Hepatocyte (in vitro differentiated cells): ENCODE measurements around the gene MAPK13. TPM values are rescaled to one million over a fixed set of nuclear protein-coding genes. Genes with fewer than 3 reads are reported as not detected.

Experiments
- DNase-seq: peaks from one replicate; pipeline ENCODE4 v3.0.0-alpha.2; 2016; ENCODE audit warnings: low spot score
- H2AFZ ChIP-seq: fragments of 200-600 bp; sonication (generic); 2 replicates; pipeline ENCODE4 v1.6.0; 2016; ENCODE audit warnings: antibody characterized with exemption, mild to moderate bottlenecking
- H3K27ac ChIP-seq: fragments of 200-600 bp; sonication (generic); 2 replicates; pipeline ENCODE4 v1.5.1; 2016; ENCODE audit warnings: mild to moderate bottlenecking
- H3K27me3 ChIP-seq: fragments of 200-600 bp; sonication (generic); 2 replicates; pipeline ENCODE4 v1.6.1; 2016
- H3K36me3 ChIP-seq: fragments of 200-600 bp; sonication (generic); replicated peaks from 2 replicates; pipeline ENCODE4 v1.5.1; 2016; ENCODE audit warnings: low read depth; ENCODE audit not compliant: insufficient read depth
- H3K4me1 ChIP-seq: fragments of 200-600 bp; sonication (generic); 2 replicates; pipeline ENCODE4 v1.5.1; 2016; ENCODE audit warnings: mild to moderate bottlenecking, moderate library complexity; ENCODE audit not compliant: insufficient read depth
- H3K4me2 ChIP-seq: fragments of 200-600 bp; sonication (generic); 2 replicates; pipeline ENCODE4 v1.6.0; 2016
- H3K4me3 ChIP-seq: fragments of 200-600 bp; sonication (generic); 2 replicates; pipeline ENCODE4 v1.5.1; 2016; ENCODE audit warnings: mild to moderate bottlenecking
- H3K79me2 ChIP-seq: fragments of 200-600 bp; sonication (generic); 2 replicates; pipeline ENCODE4 v1.6.0; 2017; ENCODE audit warnings: mild to moderate bottlenecking
- H3K9me2 ChIP-seq: fragments of 200-600 bp; sonication (generic); replicated peaks from 2 replicates; pipeline ENCODE4 v1.6.0; 2017; ENCODE audit warnings: mild to moderate bottlenecking; ENCODE audit not compliant: insufficient read depth
- H3K9me3 ChIP-seq: fragments of 200-600 bp; sonication (generic); 2 replicates; pipeline ENCODE4 v1.5.1; 2016; ENCODE audit warnings: low read depth, mild to moderate bottlenecking
- H4K20me1 ChIP-seq: fragments of 200-600 bp; sonication (generic); 2 replicates; pipeline ENCODE4 v1.6.0; 2016; ENCODE audit warnings: mild to moderate bottlenecking; ENCODE audit not compliant: insufficient read depth, poor library complexity, severe bottlenecking
- EZH2 ChIP-seq: fragments of 200-600 bp; sonication (generic); IDR thresholded peaks from 2 replicates; pipeline ENCODE4 v1.6.1; 2016; ENCODE audit warnings: antibody characterized with exemption, mild to moderate bottlenecking, borderline replicate concordance
- EZH2phosphoT487 ChIP-seq: fragments of 200-600 bp; sonication (generic); IDR thresholded peaks from one replicate; pipeline ENCODE4 v1.6.1; 2018; ENCODE audit warnings: antibody characterized with exemption, mild to moderate bottlenecking, low read depth, moderate library complexity; ENCODE audit not compliant: unreplicated experiment, severe bottlenecking
- WGBS: methylation state at CpG from one replicate; pipeline ENCODE4 v1.1.6; 2016; ENCODE audit warnings: low lambda C conversion rate; ENCODE audit errors: missing lambda C conversion rate; 5-methylcytosine and 5-hydroxymethylcytosine counted together
- polyA plus RNA-seq: library from polyadenylated mRNA; unstranded; fragments of >200 nt; fragmentation: Nextera tagmentation; extraction: Ambion mirVana; gene quantifications from 2 replicates; pipeline ENCODE4 v1.2.1, GENCODE V29; 2016
- total RNA-seq: library from RNA; depleted of rRNA; stranded (reverse); fragments of >200 nt; gene quantifications from 2 replicates; pipeline ENCODE4 v1.2.3, GENCODE V29; 2014
- TF ChIP-seq, protein P1 (sequence below): fragments of 200-600 bp; sonication (generic); IDR thresholded peaks from 2 replicates; pipeline ENCODE4 v1.5.1; 2016; ENCODE audit warnings: antibody characterized with exemption, mild to moderate bottlenecking; ENCODE audit not compliant: poor library complexity

MAPK13 gene
- total and polyA plus RNA-seq, 2 experiments from 2014 or later = 43.6 to 50.2 TPM

DNA sequence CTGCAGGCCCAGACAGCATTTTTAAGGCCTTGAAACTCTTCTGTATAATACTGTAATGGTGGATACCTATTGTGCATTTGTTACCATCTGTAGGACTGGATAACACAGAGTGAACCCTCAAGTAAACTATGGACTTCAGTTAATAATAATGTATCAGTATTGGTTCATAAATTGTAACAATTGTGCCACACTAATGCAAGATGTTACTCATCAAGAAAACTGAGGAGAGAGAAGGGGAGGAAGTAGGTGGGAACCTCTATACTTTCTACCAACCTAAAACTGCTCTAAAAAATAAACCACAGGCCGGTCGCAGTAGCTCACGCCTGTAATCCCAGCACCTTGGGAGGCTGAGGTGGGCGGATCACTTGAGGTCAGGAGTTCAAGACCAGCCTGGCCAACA, 10.8 kb downstream of the MAPK13 start:
- H3K79me2 ChIP-seq = no peaks in the 10 kb centered on the region
- whole genome bisulfite sequencing = 98% methylated on average over 4 of the region's 4 CpGs
- H3K27me3 ChIP-seq = no peaks in the 10 kb centered on the region
- H3K9me3 ChIP-seq = no peaks in the 10 kb centered on the region
- H3K4me3 ChIP-seq = no peak overlapping the region
- no peaks in the 10 kb centered on the region for H3K4me1 ChIP-seq
- no peak overlapping the region for H2AFZ ChIP-seq
- DNase-seq = no peak
- H3K27ac ChIP-seq = no peak overlapping the region
- no peak overlapping the region for H3K4me2 ChIP-seq
- H3K36me3 ChIP-seq = no peaks in the 10 kb centered on the region
- TF ChIP-seq, protein P1, sequence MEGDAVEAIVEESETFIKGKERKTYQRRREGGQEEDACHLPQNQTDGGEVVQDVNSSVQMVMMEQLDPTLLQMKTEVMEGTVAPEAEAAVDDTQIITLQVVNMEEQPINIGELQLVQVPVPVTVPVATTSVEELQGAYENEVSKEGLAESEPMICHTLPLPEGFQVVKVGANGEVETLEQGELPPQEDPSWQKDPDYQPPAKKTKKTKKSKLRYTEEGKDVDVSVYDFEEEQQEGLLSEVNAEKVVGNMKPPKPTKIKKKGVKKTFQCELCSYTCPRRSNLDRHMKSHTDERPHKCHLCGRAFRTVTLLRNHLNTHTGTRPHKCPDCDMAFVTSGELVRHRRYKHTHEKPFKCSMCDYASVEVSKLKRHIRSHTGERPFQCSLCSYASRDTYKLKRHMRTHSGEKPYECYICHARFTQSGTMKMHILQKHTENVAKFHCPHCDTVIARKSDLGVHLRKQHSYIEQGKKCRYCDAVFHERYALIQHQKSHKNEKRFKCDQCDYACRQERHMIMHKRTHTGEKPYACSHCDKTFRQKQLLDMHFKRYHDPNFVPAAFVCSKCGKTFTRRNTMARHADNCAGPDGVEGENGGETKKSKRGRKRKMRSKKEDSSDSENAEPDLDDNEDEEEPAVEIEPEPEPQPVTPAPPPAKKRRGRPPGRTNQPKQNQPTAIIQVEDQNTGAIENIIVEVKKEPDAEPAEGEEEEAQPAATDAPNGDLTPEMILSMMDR = no peak
- no peak for TF ChIP-seq EZH2
- no peak for TF ChIP-seq EZH2phosphoT487
- no peaks in the 10 kb centered on the region for H3K9me2 ChIP-seq
- H4K20me1 ChIP-seq = no peaks in the 10 kb centered on the region

DNA sequence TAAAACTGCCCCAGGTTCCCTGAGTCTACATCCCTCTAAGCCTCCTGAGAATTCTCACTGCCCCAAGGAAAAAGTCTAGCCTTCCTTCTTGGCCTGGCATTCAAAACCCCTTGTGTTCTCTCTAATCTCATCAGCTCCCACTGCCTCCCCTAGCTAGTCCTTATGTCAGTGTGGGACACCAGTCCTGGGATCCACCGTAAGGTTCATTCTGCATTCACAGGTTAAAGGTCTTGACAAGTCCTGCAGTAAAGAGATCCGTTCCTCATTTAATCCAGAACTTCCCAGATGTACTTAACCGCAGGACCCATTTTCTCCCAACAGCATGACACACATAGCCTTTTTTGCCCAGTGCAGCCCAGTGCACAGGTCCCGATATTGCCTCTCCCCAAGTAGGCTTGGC, 11.6 kb downstream of the MAPK13 start:
- WGBS = 93% methylated on average over 4 of the region's 4 CpGs
- Histone ChIP-seq H3K79me2 (no peaks in the 10 kb centered on the region), H4K20me1 (no peaks in the 10 kb centered on the region), H3K9me3 (no peaks in the 10 kb centered on the region), H3K27ac (no peak overlapping the region), H3K4me2 (no peak overlapping the region), H2AFZ (no peak overlapping the region), H3K27me3 (no peaks in the 10 kb centered on the region), H3K4me3 (no peak overlapping the region), H3K4me1 (no peaks in the 10 kb centered on the region), H3K36me3 (no peaks in the 10 kb centered on the region), H3K9me2 (no peaks in the 10 kb centered on the region)
- no peak for DNase-seq
- TF ChIP-seq, protein P1 = no peak
- TF ChIP-seq EZH2 = no peak

DNA sequence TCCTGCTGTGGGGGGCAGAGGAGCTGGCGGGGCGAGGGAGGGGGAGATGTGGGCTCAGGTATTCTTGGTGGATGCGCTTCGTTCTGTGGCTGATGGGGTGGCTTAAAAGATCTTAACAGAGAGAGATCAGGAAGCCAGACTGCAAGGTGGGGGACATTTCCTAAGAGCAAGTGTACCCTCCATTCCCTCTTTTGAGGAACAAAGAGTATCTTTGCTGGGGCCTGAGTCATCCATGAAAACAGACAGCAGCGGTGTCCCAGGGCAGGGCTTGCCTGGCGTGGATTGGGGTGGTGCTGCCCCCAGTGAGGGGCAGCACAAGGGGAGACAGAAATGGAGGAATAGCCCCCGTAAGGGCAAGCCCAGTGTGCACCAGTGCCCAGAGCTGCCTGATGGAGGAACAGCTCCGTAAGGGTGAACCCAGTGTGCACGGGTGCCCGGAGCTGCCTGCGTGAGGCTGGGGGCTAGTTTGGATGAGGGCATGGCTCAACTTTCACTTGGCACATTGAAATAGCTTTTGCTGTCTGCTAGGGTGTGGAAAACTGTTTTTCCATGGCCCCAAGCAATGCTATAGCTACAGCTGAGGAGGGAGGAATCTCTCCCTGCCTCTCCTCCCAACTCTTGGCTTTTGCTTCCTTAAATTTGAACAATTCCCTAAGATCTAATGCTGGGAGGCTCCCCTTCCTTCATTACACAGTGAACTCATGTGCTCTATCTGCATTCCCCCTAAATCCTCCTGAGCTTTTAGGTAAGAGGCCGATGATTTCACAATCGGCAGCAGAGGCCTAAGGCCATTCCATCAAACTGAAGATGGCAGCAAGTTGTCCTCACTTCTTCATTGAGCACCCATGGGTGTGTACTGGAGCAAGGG, 12.9 kb downstream of the MAPK13 start:
- H3K4me2 ChIP-seq = no peak overlapping the region
- H3K4me1 ChIP-seq = no peaks in the 10 kb centered on the region
- WGBS = 84% methylated on average over 11 of the region's 13 CpGs
- H4K20me1 ChIP-seq = no peaks in the 10 kb centered on the region
- no peak for DNase-seq
- no peaks in the 10 kb centered on the region for H3K36me3 ChIP-seq
- TF ChIP-seq EZH2 = no peak
- TF ChIP-seq, protein P1 = no peak
- no peaks in the 10 kb centered on the region for H3K79me2 ChIP-seq
- H3K27ac ChIP-seq = no peak overlapping the region
- H3K4me3 ChIP-seq = no peak overlapping the region
- H3K27me3 ChIP-seq = no peaks in the 10 kb centered on the region
- no peak overlapping the region for H2AFZ ChIP-seq
- H3K9me2 ChIP-seq = no peaks in the 10 kb centered on the region
- no peaks in the 10 kb centered on the region for H3K9me3 ChIP-seq
